T-helper 1 cell (primary cell): ENCODE measurements around the gene DPYSL4.

Source experiments
- DNase-seq, 5 donors: peaks; one replicate each; pipeline ENCODE4 v3.0.0-alpha.2; 2012 to 2020

Gene DPYSL4

DNA sequence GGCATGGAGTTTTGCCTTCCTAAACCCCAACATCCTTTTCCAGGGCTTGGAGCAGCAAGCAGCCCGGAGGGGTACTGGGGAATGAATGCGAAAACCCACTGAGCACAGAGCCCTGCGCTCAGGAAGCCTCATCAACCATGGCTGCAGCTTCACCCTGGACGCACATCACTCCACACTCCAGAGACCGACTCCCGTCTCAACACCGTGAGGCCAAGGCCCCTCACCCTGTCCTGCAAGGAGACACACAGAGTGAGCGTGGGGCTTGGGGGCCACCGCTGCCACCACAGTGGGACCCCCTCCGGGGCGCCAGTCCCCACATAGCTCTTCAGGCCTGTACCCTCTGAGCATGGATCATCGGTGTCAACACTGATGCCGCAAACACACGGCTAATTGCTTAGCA, 41.9 kb downstream of the DPYSL4 start:
- no peak for DNase-seq

DNA sequence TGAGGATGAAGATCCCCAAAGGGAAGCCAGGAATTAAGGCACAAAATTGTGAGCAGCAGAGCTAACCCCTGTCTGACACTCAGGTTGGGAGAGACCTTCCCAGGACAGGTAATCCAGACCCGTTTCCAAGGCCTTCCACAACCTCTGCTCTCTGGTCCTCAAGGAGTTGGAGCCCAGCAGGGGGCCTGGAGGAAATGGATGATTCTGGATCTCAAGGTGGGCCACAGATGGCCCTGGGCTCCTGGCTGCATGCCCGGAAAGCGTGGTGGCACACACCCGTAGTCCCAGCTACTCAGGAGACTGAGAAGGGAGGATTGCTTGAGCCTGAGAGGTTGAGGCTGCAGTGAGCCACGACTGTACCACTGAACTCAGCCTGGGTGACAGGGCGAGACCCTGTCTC, 42.3 kb downstream of the DPYSL4 start:
- DNase-seq = no peak

DNA sequence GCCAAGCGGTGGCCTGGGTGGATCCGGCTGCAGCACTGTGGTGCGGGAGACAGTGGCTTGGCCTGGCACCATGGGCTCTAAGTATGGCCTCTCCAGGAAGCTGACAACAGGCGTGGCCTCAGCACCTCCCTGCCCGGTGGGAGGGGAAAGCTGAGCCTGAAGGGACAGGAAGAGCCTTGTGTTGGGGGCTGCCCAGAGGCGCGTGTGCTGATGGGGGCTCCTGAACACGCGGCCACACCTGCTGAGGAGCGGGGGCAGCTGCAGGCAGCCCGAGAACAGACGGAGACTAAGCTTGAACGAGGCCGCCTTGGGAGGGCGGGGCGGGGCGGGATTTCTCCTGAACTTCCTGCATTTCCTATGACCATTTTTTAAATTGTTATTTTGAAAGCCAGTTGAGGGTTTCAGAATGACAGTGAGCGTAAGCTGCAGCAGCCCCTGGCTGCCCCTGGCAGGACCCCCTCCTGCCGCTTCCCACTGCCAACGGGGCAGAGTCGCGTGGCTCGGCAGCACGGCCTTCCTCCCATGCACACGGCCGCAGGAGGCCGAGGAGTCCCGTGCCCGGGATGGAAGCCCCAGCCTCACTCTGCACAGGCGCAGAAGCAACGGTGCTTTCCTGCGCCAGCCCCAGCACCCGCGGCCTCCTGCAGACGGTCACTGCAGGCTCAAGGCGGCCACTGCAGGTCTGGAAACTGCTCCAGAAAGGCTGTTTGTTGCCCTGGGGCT, 43.2 kb downstream of the DPYSL4 start:
- DNase-seq = peak in 1 of 5 donors; percentile 48

DNA sequence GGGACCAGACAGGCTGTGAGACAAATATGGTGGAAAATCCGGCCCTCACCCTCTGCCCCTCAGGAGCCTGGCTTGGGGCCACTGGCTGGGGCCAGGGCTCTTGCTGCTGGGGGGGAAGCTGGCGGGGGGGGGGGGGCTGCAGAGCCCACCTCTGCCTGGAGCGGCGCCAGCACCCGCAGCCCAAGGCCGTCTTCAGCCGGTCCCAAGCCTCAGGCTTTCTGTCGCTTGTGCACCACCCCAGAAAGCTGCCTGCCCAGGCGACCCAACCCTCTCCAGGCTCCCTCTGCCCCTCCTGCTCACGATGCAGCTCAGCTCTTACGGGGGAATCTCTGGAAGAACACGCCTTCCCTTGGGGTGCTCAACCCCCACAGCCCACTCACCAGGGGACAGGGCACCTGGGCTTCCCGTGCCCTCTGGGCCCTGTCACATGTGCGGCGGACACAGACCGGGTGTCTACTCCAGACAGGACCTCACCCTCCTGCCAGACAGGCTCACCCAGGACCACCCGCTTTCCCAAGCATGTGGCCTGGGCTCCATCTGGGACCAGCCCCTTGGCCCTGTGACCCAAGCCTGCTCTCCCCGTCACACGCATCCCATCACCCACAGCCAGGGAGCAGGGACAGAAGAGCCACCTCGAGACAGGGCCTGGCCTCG, 43.9 kb downstream of the DPYSL4 start:
- DNase-seq = no peak

DNA sequence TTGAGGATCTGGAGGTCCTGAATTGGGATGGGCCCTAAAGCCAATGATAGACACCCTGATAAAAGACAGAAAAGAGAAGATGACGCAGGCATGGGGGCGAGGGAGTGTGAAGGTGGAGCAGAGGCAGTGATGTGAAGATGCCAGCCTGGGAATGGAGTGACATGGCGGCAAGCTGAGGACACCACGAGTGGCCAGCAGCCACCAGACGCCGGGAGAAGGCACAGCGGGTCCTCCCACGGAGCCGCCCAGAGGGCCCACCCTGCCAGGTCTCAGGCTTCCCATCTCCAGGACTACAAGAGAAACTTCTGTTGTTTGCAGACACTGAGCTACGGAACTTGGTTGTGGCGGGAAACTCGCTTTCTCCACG, 44.9 kb downstream of the DPYSL4 start:
- no peak for DNase-seq

DNA sequence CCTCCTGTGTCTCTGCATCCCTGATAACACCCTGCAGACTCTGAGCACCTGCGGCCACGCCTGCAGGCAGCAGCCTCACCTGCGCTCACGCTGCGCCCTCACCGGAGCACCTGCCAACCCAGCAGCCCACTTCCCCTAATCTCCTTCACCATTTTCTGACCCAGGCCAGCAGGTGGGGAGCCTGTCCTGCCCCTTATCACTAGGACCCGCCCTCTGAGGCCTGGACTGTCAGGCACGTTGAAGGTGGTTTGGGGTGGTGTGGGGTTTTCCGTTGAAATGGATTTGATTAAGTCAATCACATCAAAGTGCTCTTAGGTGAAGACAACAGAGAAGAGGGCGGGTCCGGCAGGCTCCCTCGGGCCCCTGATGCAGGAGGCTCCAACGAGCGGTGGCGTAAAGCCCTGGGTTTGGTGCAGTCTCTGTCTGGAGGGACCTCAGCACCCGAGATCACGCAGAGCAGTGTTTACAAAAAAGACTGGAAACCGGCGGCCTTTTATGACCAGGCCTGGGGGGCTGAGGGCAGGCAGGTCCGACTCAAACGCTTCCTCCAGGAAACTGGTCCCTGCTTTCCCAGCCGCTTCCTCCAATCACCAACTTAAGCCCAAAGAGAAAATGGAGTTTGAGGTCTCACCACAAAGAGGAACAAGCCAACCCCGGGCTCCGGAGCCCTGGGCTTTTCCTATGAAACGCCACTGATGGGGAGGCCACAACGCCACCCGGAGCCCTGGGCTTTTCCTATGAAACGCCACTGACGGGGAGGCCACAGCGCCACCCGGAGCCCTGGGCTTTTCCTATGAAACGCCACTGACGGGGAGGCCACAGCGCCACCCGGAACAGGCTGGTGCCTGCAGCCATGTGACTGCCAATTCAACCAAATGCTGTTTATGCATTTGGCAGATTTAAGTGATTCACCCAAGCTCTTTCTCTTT, 45.5 kb downstream of the DPYSL4 start:
- no peak for DNase-seq

DNA sequence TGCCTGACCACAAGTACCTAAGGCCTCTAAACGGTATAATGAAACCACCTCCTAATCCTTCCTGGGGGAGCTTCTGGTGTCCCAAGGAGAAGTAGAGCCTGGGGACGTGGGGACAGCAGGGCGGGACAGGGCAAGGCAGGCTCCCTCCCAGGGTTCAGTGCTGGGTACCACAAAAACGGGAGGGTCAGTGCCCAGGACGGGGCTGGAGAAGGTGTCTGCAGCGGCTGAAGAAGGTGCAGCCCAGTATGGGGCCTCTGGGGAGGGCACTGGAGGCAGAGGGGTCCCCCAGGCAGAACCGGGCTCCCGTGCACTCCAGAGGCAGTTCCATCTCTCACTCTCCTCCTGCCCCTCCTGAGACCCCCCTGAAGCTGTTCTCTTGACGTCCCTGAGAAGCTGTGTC, 46.2 kb downstream of the DPYSL4 start:
- no peak for DNase-seq

DNA sequence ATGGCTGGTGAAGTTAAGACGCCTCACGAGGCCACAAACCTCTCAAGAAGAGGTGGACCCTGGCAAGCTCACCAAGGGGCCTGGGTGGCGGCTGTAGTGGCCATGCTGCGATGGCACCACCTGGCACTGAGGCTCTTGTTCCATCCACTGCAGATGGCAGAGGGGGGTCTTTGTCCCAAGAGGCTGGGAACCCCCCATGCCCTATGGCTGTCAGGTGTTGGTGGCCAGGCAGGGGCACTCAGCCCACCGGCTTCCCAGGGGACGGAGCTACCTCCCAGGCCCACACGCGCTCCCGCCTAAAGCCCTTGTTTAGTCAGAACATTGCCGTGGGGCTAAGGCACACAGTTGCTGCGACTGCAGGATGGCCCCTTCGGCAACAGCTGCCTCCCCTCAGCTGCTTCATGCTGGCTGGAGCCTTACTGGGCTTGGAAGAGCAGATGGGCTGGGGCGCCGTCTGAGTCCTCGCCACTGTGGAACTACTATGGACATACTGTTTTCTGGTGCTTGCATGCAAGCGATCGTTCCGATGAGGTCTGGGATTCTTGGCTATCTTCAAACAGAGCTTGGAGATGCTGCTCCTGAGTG, 46.8 kb downstream of the DPYSL4 start:
- no peak for DNase-seq

DNA sequence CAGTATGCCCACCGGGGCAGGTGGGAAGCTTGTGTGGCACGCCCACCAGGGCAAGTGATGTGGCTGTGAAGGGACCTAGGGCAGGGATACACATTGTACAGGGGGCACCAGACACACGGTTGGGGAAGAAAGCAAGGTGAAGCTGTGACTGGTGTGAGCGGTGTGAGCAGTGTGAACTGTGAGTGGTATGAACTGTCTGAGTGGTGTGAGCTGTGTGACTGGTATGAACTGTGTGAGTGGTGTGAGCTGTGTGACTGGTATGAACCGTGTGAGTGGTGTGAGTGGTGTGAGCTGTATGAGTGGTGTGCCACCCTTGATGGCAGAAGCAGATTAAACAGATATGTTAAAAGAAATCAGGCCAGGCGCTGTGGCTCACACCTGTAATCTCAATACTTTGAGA, 48.1 kb downstream of the DPYSL4 start:
- DNase-seq = no peak

DNA sequence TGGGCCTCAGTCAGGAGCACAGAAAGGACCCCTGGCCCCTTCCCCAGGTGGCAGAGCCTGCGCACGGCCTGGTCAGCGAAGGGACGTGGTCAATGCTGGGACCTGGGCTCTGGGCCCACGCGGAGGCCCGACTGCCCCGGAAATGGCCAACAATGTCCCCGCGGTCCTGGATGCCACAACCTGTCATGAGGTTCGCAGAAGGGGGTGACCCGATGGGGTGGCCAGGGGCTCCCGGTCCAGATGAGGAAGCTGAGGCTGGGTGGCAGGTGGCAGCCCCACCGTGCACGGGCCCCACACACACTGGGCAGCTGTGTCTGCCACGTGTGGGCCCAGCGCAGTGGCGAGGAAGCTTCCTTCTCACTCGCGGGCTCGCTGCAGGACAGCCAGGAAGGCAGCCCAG, 49.4 kb downstream of the DPYSL4 start:
- no peak for DNase-seq

DNA sequence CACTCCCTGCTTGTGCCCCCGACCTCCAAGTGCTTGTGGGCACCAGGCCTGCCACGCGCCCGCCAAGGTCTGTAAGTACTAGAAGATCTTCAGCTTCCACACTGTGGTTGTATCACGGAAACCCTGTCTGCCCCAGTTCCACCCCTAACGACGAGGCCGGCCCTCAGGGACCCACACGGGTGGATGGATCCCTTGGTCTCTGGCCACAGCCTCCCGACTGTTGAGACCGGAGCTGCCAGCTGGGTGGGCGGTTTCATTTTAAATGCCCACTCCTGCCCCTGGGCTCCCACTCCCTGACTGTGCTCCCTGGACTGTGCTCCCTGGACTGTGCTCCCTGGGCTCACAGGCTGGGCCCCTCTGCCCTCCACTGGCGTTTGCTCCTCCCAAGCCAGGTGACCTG, 50.1 kb downstream of the DPYSL4 start:
- no peak for DNase-seq

DNA sequence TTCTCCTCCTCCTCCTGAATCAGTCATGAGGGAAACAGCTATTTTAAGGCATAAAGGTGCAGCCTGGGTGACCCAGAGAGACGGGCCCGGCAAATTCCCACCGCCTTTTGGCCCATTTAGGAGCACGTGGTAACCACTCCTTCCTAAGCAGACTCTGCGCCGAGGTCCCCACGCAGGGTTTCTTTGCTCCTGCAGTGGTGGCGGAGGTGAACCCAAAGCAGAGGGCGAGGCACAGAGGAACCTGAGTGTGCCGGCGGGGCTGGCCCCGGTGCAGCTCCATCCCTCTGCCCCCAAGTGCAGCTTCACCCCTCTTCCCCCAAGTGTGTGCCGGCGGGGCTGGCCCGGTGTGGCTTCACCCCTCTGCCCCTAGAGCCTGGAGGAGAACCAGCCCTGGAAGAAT, 50.6 kb downstream of the DPYSL4 start:
- no peak for DNase-seq

DNA sequence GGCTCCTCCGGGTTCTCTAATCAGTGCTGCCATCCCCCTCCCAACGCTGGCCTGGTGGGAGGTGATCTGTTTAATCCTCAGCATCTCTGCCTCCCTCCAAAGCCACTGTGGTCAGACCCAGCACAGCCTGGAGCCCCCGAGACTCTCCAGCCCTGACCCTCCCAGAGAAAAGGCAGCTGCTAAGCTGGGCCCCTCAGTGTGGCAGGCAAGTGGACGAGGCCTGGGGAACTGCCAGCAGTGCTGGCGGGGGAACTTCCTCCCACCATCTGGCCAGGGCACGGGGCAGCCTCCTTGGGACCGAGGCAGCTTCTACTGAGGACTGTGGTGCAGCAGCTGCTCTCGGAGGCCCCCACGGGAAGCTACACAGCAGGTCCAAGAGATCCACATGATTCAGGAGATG, 51.1 kb downstream of the DPYSL4 start:
- DNase-seq = no peak

DNA sequence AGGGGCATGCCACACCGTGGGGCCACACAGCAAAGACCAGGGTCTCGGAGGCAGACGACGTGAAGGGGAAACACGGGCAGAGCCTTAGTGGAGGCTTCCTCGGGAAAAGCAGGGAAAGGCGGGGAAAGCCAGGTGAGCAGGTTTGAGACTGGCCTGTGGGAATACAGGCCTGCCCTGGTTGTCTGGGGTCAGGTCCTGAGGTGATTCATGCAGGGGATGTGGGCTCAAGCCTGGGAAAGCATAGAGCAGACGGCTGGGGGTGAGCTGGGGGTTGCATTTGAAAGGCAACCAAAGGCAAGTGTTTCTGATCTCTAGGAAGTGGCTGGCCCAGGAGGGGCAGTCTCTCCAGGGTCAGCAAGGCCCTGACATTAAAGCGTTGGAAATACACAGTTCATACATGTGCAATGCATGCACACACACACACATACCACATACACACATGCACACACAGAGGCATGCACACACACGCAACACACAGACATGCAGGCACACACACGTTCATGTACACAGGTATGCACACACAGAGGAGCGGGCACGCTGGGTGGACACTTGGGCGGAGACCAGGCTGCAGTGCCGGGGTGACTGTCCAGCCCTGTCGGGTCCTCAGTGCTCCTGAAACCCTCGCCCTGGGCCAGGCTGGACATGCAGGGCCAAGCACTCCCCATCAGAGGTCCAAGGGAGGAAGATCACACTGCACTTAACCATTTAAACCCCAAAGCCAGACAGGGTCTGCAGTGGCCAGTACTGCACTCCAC, 51.8 kb downstream of the DPYSL4 start:
- no peak for DNase-seq

DNA sequence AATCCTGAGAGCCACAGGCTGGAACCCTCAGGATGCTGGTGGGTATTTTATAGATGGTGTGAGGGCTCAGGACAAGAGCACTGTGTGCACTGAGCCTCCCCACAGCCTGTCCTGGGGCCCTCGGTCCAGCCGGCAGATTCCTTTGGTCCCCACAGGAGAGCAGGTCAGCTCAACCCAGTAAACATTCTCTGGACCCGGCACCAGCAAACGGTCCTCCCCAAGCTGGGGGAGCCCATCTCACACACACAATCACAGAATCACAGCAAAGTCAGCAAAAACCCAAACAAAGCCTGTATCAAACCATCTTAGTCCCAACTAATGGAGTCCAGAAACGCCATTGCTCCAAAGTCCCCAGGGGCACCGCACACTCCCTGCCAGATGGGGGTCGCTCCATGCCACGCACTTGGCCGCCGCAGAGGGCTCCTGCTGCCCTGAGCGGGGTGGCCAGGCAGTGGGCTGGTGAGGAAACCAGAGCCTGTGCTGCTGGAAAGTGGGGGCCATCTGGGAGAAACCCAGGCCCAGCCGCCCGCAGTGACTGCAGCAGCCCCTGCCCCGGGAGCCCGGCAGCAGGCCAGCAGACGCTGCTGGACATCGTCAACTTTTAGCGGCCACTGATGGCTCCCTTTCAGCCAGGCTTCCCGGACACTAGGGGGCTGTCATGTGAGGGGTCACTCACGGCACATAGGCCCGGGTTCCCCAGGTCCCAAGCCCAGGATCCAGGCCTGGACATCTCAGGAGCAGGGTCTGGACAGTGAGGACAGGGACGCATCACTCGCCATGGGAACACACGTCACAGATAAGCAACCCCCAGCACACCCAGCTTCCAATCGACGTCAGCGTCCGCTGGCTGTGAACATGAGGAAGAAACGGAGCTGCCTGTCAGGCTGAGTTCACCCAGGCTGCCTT, 52.6 kb downstream of the DPYSL4 start:
- no peak for DNase-seq

DNA sequence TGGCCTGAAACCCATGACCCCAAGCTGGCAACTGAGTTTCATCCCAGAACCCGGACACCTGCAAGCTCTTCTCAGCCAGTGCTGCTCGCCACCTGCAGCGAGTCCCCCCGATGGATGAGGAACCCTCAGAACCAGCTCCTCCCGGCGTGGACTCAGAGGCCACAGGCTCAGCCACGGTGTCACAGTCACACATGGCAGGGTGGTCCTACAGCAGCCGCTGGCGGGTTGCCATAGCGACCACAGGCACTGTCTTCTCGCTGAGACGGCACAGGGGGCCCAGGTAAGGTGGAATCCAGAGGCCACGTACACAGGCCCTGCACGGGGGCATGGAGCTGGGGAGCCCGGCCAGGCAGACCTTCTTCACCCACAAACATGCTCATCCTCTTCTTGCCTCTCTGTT, 53.4 kb downstream of the DPYSL4 start:
- no peak for DNase-seq

DNA sequence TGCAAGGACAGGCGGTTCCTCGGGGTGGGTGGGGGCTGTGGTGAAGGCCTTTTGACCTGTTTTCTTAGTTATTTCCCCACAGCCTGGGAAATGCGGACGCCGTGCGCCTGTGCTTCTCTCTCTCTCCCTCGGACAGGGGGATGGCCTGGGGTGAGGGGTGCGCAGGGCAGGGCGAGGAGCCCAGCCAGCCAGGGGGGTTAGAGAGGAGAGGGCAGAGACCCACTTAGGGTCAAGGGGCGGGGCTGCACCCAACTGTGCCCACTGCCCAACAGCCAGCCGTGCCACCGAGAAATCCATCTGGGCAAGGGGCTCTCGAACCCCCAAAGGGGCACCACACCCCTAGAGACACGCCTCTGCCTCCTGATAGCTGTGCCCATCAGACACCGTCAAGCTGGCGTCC, 53.8 kb downstream of the DPYSL4 start:
- DNase-seq = no peak

DNA sequence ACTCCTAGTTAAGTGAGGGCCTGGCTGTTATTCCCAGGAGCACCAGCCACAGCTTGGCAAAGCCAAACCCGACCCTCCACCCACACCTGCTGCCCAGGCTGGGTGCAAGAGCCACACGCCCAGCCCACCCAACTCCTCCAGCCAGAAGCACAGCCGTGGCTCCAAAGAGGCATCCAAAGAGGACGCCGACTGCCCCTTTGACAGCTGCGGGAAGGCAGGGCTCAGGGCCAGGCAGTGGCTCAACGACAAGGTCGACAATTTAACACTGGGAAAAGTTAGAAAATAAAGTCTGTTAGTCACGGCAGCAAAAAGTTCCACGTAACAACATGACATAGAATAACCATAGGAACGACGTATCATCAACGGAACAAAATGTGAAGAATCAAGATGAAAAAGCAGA, 54.3 kb downstream of the DPYSL4 start:
- DNase-seq = no peak

DNA sequence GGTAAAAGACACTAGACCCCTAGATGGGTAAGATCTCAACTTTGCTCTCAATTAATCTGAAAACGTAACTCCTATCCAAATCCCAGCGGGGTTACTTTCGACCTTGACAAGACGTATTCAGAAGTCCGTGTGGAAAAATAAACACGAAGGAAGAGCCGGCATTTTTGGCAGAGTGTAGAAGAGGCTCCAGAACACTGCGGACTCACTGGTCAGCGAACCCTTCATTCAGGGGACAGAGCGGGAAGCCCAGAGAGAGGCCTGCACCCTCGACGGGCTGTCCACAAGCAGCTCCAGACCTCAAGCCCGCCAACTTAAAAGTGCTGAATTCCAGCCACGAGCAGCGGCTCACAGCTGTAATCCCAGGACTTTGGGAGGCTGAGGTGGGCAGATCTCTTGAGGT, 54.7 kb downstream of the DPYSL4 start:
- no peak for DNase-seq

DNA sequence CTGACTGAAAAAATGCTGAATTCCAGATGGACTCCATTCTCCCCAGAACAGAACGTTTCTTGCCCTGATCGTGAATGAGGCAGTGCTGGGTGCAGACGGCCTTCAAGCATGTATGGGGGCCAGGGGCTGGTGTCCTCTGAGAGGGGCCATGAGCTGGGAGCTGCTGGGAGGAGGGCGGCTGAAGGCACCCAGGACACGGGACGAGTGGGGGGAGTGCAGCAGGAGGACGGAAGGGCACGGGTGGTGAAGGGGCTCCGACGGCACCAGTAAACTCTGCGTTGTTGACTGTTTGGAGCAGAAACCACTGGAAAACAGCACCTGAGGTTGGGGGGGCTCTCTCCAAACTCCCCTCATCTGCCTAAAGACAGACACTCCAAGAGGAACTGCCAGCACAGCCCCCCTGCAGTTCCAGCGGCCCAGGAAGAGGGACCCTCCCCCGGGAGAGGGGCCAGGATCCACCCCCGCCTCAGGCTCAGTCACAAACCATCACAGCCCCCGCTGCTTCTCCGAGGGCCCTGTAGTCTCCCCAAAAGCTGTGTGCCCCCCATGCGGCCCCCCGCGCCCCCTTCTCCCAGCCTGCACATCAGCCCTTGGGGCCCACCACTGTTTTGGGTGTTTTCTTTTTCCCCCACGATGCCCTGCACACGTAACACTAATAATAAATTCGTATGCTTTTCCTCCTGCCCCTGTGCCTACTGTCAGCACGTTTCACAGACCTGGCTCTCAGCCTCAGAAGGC, 55.5 kb downstream of the DPYSL4 start:
- DNase-seq = no peak

DNA sequence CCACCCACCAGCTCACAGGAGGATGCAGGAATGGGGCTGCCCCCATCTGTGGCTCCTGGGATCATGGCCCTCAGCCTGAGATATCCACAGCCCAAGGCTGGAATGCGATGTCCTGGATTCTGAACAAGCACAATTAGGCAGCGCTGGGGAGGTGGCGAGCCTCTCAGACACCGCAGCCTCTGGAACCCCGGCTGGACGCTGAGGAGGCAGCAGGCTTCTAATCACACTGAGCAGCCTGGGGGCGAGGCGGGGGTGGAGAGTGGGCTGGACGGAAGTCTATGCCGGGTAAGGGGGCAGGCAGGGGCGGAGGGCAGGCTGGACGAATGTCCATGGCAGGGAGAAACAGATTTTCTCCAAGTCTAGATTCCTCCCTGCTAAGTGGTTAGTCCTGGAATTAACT, 56.4 kb downstream of the DPYSL4 start:
- no peak for DNase-seq
